HG02885 (cell line): ENCODE data around the gene SBF2.

Source experiments
- ATAC-seq: cut with Tn5 transposase; IDR thresholded peaks from one replicate; pipeline ENCODE4 v1.9.1; 2021; ENCODE audit warnings: mild to moderate bottlenecking; ENCODE audit not compliant: unreplicated experiment, poor library complexity

SBF2 gene

DNA sequence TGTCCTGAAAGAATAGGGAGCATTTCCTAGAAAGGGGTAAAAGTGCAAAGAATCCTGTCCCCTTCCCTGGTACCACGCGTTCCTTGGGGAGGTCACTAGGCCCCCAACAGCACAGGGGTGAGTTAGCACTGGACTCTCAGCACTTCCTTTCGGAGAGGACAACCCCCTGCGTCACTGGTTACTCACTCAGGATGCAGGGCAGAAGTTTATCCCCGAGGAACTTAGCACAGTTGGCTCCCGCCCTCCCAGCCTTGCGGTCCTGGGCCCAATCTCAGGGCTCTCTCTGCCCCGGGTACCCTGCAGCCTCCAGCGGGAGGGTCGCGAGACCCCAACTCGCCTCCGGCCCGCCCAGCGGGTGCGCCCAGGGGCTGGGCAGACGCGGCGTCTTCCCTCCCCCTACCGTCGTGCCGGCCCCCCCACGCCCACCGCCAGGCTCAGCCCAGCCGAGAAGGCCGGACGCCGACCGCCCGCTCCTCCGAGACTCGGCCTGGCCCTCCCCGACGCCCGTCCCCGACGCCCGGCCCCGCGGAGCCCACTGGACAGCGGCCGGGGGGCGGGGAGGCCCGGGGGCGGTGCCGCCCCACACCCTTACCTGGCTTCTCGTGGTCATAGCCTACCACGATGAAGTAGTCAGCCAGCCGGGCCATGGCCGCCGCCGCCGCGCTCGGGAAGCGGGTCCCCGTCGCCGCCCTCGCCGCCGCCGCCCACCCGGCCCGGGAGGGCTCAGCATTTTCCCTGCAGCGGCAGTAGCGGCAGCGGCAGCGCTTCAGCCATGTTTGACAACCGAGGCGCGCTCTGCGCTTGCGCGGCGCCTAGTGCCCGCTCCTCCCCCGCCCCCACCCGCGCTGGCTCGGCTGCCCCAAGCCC, at the start of gene SBF2:
SBF2 (minus strand) TSS at position 797 of the 867 bp plus-strand sequence; CDS start at position 647, 150 bp downstream.
- peak; percentile 52 for ATAC-seq

GRCh38 chr11:10338287-10338686, 44.3 kb upstream of the SBF2 start:
- no peak for ATAC-seq

- ATAC-seq = no peak
Measured at GRCh38 chr11:10333490-10333889, 39.5 kb upstream of the SBF2 start.

GRCh38 chr11:10331548-10332289, 37.7 kb upstream of the SBF2 start:
- ATAC-seq = no peak

DNA sequence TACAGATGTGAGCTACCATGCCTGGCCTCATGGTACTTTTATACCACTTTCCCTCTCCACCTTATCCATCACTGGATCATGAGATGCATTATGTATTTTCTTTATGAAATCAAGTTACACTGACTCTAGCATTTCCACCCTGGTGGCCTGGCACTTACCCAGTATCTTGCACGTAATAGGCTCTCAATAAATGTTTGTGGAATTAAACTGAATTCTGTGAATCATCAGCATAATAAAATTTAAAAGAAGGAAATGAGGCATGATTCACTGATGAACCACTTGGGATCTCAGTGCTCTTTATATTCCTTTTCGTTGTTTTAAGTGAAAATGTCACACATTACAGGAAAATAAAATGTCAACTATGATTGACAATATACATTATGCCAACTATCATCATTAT, 35.9 kb upstream of the SBF2 start:
- ATAC-seq = no peak

DNA sequence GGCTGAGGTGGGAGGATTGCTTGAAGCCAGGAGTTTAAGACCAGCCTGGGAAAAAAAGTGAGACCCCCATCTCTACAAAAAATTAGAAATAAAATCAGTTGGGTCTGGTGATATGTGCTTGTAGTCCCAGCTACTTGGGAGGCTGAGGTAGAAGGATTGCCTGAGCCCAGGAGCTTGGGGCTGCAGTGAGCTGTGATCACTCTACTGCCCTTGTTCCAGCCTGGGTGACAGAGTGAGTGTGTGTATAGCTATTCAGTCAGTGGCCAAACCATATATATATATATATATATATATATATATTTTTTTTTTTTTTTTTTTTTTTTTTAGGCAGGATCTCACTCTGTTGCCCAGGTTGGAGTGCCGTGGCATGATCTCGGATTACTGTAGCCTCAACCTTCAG, 35.3 kb upstream of the SBF2 start:
- ATAC-seq = no peak

DNA sequence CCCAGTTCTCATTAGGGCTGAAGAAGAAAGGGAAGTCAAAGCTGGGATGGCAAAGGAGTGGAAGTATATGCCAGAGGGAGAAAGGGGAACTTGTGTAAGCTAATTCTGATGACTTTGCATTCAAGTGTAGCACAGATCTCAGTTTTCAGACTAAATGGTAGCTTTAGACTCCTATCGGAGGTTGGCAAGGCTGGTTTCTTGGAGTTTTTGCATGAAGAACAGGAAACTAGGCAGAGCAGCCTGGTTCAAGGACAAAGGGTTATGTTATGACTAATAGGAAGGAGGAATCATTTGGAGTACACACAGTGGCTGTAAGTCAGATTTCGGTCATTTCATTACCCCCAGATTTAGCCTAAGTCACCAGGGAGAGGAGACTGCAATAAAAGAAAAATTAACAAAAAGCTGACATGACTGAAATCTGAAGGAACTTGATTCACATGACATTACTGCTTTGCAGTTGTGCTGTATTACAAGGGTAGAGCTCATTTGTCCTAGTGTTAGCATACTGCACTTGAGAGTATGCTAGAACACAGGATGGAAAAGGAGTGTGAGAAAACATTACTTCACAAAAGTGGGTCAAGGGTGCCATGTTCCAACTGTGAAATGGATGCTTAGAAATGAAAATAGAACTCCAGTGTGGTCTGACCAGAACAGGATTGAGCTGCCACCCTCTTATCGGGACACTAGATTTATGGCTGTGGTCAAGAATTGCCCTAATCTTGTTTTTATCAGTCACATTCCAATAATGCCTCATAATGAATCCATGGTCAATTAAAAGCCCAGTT, 34.5 kb upstream of the SBF2 start:
- ATAC-seq = no peak

- ATAC-seq = no peak
Measured at GRCh38 chr11:10327254-10327653, 33.2 kb upstream of the SBF2 start.

DNA sequence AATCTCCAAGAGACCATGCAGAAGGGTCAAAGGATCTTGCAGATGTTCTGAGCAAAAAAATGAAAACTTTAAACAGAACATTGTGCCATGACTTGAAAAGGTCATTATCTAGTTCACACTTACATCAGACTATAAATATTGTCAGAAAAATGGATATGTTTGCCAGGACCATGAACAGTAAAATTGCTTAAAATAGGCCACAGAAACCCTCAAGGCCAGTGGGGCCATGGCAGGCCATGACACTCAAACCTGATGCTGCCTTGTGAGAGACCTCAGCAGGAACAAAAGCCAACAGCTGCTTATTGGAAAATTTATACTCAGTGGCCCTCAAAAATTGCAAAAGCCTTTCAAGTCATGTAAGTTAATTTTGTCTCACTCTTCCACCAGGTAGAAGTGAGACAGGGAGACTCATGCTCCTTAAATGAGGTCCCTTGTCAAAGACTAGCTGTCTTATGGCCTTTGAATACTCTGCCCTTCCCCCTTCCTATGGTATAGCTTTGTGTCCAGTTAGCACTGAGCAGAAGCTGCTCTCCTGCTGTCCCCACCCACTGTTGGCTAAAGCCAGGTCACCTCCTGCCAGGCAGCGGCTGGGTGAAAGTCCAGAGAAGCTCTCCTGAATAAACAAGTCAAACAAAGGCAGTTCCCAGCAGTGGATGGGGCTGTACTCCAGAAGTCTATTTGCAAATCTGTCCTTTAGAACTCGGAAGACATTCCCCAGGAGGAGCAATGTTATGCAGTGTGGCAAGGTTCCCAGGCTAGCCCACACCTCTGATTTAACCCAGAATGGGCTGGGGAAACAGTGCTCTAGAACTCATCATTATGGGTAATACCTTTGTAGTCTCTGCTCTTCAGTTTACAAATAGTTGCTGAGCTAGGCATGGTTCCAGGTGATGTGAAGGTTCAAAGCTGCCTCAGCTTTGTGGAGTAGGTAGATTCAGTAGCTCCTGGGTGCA, 32.3 kb upstream of the SBF2 start:
- no peak for ATAC-seq

DNA sequence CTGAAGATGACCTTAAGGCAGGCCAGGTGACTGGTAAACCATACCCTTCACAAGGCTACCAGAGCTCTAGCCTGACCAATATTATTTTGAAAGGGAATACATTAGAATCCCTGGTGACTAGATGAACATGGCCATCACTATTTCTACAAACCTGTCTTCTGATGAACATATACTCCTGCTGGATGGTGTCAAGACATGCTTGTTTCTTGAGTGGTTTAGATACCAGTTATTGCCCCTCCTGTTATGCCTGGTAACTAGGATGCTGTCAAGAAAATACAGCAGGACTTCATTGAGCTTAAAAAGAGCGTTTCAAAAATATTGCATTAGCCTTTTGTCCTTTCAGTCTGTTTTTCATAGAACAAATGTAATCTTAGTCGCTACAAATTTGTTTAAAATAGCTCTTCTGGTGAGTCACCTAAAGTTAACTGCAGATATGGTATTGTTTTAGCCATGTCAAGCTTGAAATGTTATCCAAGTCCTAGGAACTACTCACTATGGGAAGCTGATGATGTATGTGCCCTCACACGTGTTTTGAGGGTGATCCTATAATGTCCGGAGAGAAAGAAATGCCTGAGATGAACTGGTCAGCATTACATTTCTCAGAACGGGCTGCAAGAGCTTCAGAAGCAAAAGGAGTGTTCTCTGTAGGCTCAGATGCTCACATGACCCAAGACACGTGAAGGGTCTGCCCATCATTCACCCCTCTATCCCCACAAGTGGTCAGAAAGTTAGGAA, 31.4 kb upstream of the SBF2 start:
- ATAC-seq = no peak

DNA sequence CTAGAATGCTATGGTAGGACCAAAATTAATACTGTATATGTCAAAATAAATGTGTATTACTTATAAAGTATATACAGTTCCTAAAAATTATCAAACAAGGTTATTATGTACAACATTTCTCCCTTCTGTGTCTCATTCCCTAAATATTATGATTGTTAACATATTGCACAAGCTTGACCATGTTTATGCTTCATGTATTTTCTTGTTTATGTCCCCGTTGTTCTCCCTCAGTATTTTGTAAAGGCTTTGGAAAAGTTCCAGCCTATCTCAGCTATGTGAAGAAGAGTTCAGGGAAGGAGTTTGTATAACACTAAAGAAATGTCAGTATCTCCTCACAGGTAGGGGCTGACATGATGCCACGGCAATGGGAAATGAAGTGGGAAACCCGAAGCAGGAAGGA, 30.5 kb upstream of the SBF2 start:
- no peak for ATAC-seq

DNA sequence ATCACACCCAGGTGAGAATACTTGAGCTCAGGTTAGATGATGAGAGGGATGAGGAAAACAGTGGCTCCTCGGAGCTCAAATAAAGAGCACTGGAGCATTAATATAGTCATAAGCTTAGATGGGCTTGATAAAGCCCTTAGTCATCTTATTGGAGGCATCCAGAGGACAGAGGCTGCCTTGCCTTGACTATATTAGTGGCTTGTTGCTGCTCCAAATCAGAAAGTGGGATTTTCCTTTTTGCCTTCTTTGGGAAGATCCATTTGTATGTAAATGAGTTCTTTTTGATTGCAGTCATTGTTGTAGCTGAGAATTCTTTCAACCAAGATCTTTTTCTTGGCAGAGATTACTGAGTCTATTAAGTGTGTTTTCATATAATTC, 29.8 kb upstream of the SBF2 start:
- no peak for ATAC-seq

- peak; percentile 63 for ATAC-seq
Measured at GRCh38 chr11:10322830-10323792, 29.1 kb upstream of the SBF2 start.

GRCh38 chr11:10322401-10322800, 28.4 kb upstream of the SBF2 start:
- ATAC-seq = no peak

DNA sequence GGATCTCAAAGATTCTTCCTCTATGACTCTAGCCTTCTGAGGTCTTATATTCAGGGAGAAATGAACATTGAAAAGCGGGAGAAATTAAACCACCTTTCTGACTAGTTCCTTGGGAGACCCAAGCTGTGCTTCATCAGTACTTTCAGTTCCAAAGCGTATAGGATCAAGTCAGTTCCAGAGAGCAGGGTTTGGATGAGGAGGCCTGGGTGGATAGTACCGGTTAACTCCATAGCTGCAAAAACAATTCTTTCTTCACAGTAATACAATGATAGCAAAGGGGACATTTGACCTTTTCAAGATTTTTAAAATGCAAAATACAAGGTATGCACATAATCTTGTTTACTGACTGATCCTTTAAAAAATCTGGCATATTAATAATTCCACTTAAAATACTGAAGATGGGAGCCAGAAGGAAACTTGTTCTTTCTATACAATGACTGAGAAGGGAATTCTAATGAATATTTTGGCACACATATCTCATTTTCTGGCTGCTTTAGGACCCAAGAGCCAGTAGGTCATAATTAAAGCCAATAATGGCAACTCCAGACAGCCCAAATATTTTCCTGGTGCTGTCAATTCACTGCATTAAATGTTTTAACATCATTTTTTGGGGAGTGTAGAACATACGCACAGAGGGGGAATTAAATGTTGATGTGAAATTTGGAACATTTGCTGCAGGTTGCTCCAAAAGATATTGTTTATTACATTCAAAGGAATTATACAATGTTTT, 26.9 kb upstream of the SBF2 start:
- no peak for ATAC-seq

DNA sequence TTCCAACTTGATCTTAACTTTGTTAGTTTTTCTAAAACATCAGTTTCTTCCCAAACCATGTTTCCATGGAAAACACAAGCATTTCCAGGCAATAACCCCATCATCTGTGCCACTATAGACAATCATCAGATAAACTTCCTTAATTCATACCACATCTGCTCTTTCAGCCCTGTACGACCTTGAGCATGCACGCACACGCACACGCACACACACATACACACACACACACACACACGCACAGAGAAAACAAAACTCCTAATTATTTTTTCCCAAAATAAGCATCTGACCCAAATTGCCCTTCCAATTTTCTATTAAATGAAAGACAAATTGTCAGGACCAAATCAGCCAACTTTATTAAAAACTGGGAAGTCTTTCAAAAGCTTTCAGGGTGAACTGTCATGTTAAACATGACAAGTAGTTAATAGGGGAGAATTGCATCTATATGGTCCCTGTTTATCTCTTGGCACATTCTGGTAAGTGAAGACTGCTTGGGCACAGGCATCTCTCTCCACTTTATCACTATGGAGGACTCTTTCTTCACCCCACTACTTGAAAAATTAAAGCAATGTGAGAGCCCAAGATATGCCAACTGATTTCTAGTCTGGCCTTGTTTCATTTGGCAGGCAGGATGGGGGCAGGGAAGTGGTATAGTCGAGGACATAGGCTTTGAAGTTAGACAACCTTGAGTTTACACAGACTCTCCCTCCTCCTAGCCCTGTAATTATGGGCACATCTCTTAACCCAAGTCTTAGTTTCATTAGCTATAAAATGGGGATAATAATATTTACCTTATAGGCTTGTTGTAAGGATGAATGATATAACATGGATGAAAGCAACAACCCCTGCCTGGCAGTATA, 25.9 kb upstream of the SBF2 start:
- ATAC-seq = no peak

DNA sequence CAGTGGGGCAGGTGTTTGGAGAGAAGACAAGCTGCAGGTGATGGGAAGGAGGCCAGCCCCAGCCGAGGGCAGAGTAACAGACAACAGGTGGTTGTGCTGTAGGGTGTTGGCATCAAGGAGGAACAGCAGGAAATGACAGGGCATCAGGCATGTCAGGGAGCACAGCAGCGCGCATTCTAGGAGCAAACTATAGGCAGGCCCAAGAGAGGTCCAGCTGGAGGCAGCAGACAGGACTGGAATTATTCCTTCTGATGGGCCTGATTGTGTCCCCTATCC, 24.4 kb upstream of the SBF2 start:
- ATAC-seq = no peak
